ENCODE data around the gene ARAF.

Gene ARAF

DNA sequence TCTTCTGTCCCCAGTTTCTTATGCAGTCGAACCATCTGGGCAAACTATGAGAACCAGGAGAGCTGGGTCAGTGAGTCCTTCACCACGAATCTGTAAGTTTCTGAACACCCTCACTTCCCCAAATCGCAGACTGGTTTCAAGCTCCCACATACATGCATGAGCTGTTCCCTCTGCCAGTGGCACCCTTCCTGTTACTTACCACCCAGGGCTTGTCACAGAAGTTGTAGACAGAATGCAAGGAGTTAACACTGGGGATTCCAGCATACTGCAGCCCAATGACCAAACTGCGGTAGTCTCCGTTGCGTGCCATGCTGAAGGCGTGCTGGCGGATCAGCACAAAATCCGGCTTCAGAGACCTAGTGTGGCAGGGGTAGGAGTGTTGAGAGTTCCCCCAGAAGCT lies 44.0 kb downstream of the ARAF start:
- Histone ChIP-seq H3K4me3 (ENCODE audit: low read depth, low read length) (no peak overlapping the region), H3K36me3 (replicated peaks) (no peaks in the 10 kb centered on the region), H3K27ac (no peak overlapping the region), H3K27me3 (replicated peaks) (no peaks in the 10 kb centered on the region)
- TF ChIP-seq, protein P1, sequence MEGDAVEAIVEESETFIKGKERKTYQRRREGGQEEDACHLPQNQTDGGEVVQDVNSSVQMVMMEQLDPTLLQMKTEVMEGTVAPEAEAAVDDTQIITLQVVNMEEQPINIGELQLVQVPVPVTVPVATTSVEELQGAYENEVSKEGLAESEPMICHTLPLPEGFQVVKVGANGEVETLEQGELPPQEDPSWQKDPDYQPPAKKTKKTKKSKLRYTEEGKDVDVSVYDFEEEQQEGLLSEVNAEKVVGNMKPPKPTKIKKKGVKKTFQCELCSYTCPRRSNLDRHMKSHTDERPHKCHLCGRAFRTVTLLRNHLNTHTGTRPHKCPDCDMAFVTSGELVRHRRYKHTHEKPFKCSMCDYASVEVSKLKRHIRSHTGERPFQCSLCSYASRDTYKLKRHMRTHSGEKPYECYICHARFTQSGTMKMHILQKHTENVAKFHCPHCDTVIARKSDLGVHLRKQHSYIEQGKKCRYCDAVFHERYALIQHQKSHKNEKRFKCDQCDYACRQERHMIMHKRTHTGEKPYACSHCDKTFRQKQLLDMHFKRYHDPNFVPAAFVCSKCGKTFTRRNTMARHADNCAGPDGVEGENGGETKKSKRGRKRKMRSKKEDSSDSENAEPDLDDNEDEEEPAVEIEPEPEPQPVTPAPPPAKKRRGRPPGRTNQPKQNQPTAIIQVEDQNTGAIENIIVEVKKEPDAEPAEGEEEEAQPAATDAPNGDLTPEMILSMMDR (IDR thresholded peaks at IDR 0.05; ENCODE audit: low read depth, low read length, missing control alignments) = no peak
- in situ Hi-C loops (cut with HindIII; ENCODE audit: low pct_ligation_motif_present, low sequenced_read_pairs) = no loop called here
- no peak for DNase-seq

DNA sequence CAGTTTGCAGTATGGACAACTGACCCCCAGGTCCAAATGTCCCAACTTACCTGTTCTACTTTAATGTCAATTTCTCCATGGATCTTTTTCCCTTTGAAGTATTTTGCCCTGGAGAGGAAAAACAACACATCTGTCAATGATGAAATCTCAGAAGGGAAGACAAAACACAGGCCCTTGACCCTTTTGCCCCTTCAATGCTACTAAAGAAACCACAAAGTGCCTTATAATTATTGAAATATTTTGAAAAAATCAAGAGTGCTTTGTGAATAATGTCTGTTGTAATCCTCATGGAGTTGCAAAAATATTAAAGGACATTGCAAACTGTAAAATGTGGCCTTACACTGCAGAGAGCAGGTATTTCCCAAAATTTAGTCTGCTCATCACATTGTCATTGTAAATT lies 46.1 kb downstream of the ARAF start:
- Histone ChIP-seq H3K36me3 (replicated peaks) (no peaks in the 10 kb centered on the region), H3K4me3 (ENCODE audit: low read depth, low read length) (no peak overlapping the region), H3K27ac (no peak overlapping the region), H3K27me3 (replicated peaks) (no peaks in the 10 kb centered on the region)
- TF ChIP-seq, protein P1 (IDR thresholded peaks at IDR 0.05; ENCODE audit: low read depth, low read length, missing control alignments) = no peak
- in situ Hi-C loops (cut with HindIII; ENCODE audit: low pct_ligation_motif_present, low sequenced_read_pairs) = no loop called here
- no peak for DNase-seq

DNA sequence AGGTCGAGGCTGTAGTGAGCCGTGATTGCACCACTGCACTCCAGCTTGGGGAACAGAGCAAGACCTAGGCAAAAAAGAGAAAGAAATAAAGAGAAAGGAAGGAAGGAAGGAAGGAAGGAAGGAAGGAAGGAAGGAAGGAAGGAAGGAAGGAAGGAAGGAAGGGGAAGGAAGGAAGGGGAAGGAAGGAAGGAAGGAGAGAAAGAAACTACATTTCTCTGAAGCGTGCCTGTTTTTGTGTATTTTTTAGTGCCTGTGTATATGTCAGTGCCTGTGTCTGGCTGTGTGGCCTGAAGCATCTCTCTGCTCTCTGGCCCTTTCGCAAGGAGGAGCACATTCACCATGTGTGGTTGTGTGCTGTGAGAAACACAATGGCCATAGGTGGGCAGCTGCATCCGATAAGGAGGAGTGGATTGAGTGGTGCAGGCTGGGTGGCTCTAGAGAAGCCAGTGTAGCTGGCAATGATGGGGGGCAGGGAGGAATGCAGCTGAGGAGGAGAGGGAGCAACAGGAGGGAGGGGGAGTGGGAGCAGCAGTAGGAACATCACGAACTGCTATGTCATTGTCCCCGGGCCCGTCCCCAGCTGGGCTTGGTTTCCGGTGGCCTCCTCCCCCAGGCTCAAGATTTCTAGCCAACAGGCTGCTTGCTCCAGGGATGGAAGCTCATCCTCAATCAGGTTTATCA lies 47.3 kb downstream of the ARAF start:
- H3K27me3 ChIP-seq (replicated peaks) = no peaks in the 10 kb centered on the region
- H3K36me3 ChIP-seq (replicated peaks) = no peaks in the 10 kb centered on the region
- H3K27ac ChIP-seq = no peak overlapping the region
- in situ Hi-C loops (cut with HindIII; ENCODE audit: low pct_ligation_motif_present, low sequenced_read_pairs) = no loop called here
- DNase-seq = no peak
- TF ChIP-seq, protein P1 (IDR thresholded peaks at IDR 0.05; ENCODE audit: low read depth, low read length, missing control alignments) = no peak
- H3K4me3 ChIP-seq (ENCODE audit: low read depth, low read length) = no peak overlapping the region

DNA sequence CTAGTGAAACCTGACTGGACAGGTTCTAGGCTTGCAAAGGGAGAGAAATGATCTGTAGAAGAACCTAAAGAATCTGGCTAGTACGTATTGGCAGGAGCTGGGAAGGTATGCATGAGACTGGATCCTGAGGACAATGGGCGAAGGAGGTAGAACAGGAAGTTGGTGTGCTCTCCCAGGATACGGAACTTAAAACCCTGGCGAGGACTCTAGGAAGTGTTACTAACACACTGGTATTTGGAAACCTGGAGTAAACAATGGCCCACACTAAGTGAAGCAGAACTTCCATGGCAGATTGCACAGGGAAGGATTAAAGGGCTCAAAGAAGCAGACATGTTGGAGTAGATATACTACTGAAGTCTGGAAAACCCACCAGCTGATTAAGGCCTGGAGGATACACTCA lies 49.5 kb downstream of the ARAF start:
- TF ChIP-seq, protein P1 (IDR thresholded peaks at IDR 0.05; ENCODE audit: low read depth, low read length, missing control alignments) = no peak
- Histone ChIP-seq H3K27me3 (replicated peaks) (no peaks in the 10 kb centered on the region), H3K27ac (no peak overlapping the region), H3K4me3 (ENCODE audit: low read depth, low read length) (no peak overlapping the region), H3K36me3 (replicated peaks) (no peaks in the 10 kb centered on the region)
- in situ Hi-C loops (cut with HindIII; ENCODE audit: low pct_ligation_motif_present, low sequenced_read_pairs) = no loop called here
- no peak for DNase-seq

DNA sequence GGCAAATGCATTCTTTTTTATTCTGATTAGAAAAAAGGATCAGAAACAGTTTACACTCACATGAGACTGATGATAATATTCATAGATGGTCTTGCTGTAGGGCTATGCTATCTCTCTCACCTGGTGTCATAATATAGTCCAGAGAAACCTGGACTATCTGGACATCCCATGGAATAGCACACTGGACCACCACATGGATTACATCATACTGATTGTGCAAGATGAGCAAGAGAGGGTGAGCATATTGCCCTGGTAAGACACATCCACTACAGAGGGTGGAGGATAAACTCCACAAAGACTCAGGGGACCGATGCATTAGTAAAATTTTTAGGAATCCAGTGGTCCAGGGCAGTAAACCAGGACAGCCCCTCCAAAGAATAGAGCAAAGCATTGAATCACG lies 50.5 kb downstream of the ARAF start:
- Histone ChIP-seq H3K27me3 (replicated peaks) (no peaks in the 10 kb centered on the region), H3K4me3 (ENCODE audit: low read depth, low read length) (no peak overlapping the region), H3K36me3 (replicated peaks) (no peaks in the 10 kb centered on the region), H3K27ac (no peak overlapping the region)
- no peak for DNase-seq
- TF ChIP-seq, protein P1 (IDR thresholded peaks at IDR 0.05; ENCODE audit: low read depth, low read length, missing control alignments) = no peak
- in situ Hi-C loops (cut with HindIII; ENCODE audit: low pct_ligation_motif_present, low sequenced_read_pairs) = no loop called here

DNA sequence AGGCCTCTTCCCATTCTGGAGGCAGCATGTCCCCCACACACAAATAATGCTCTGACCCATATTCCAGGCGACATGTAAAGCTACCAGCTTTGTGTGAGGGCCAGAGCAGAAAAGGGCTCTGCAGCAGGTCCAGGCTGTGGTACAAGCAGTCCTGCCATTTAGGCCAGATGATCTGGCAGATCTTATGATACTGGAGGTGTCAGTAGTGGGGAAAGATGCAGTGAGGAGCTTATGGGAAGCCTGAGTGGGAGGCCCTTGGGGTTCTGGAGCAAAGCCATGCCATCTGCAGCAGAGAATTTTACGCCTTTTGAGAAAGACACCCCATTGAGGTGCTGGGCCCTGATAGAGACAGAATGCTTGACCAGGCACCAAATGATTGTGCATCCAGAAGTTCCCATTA lies 50.9 kb downstream of the ARAF start:
- no peak overlapping the region for H3K27ac ChIP-seq
- H3K36me3 ChIP-seq (replicated peaks) = no peaks in the 10 kb centered on the region
- no peak for DNase-seq
- TF ChIP-seq, protein P1 (IDR thresholded peaks at IDR 0.05; ENCODE audit: low read depth, low read length, missing control alignments) = no peak
- no peaks in the 10 kb centered on the region for H3K27me3 ChIP-seq (replicated peaks)
- no peak overlapping the region for H3K4me3 ChIP-seq (ENCODE audit: low read depth, low read length)
- in situ Hi-C loops (cut with HindIII; ENCODE audit: low pct_ligation_motif_present, low sequenced_read_pairs) = no loop called here

All from brain microvascular endothelial cell (primary cell).